Vagina (tissue), 2 donors: ENCODE measurements around the gene ZNF740.

Experiments used
- CTCF ChIP-seq, 3 experiments: fragments of 450-650 bp in 2 of 3; fragments of 200-600 bp in 1 of 3; sonication (generic) in 1 of 3; IDR thresholded peaks; one replicate each; pipeline ENCODE4 v1.5.1; 2017 to 2019; ENCODE audit warnings: antibody characterized with exemption in 3 of 3, mild to moderate bottlenecking in 2 of 3, moderate library complexity in 2 of 3
- POLR2A ChIP-seq, 2 donors: fragments of 450-650 bp; IDR thresholded peaks; one replicate each; pipeline ENCODE4 v1.6.1; 2017; ENCODE audit warnings: antibody characterized with exemption in 2 of 2, mild to moderate bottlenecking in 2 of 2, moderate library complexity in 2 of 2

GRCh38 chr12:53182903-53183302, 2.4 kb downstream of the ZNF740 start:
- no peak for TF ChIP-seq CTCF (IDR thresholded peaks at IDR 0.05)
- TF ChIP-seq POLR2A (IDR thresholded peaks at IDR 0.05), result no peak
